SK-N-MC (cell line): ENCODE results near the gene SARDH.
"Not testable (repeated sequence)": the region's sequence is repeated elsewhere in the genome, so short reads cannot be mapped to it uniquely, and the experiment has no call there.

Experiments
- DNase-seq: peaks from one replicate; pipeline ENCODE4 v3.0.0-alpha.2; 2011; ENCODE audit warnings: low read depth, low spot score
- H3K27ac ChIP-seq: fragments of 200-600 bp; sonication (generic); 2 replicates; pipeline ENCODE4 v1.5.1; 2016; ENCODE audit warnings: mixed run types
- H3K36me3 ChIP-seq: fragments of 200-600 bp; sonication (generic); 2 replicates; pipeline ENCODE4 v1.6.1; 2017; ENCODE audit warnings: antibody characterized with exemption, low read length, mixed read lengths; ENCODE audit not compliant: insufficient read depth
- H3K4me3 ChIP-seq: fragments of 200-600 bp; sonication (generic); 2 replicates; pipeline ENCODE4 v1.5.1; 2016
- H3K9ac ChIP-seq: fragments of 200-600 bp; sonication (generic); 2 replicates; pipeline ENCODE4 v1.8.0; 2017; ENCODE audit warnings: mixed run types, mixed read lengths; ENCODE audit not compliant: insufficient read length
- H3K9me3 ChIP-seq: fragments of 200-600 bp; sonication (generic); 2 replicates; pipeline ENCODE4 v1.6.1; 2017; ENCODE audit warnings: low read depth, mild to moderate bottlenecking, antibody characterized with exemption, low read length, moderate library complexity, mixed read lengths
- EZH2 ChIP-seq: fragments of 200-600 bp; sonication (generic); IDR thresholded peaks from one replicate; pipeline ENCODE4 v1.6.1; 2017; ENCODE audit warnings: antibody characterized with exemption
- FOXP2 ChIP-seq: optimal IDR thresholded peaks from 2 replicates; pipeline ENCODE3; 2011; ENCODE audit warnings: mild to moderate bottlenecking, moderate library complexity; ENCODE audit not compliant: insufficient read depth; ENCODE audit errors: extremely low read length, control extremely low read depth
- POLR2AphosphoS5 ChIP-seq: IDR thresholded peaks from 2 replicates; pipeline ENCODE4 v1.6.1; 2012; ENCODE audit warnings: mild to moderate bottlenecking, low read depth, low read length, borderline replicate concordance

The SARDH gene

GRCh38 chr9:133771486-133772482 lies 33.6 kb upstream of the SARDH start:
- Histone ChIP-seq H3K27ac (no peak overlapping the region), H3K4me3 (no peak overlapping the region), H3K9ac (no peak overlapping the region), H3K9me3 (no peaks in the 10 kb centered on the region; the same call in 1 of the 2 replicates), H3K36me3 (no peaks in the 10 kb centered on the region; the same call in 1 of the 2 replicates)
- TF ChIP-seq EZH2 (no peak), FOXP2 (no peak), POLR2AphosphoS5 (no peak)
- no peak for DNase-seq

- H3K9me3 ChIP-seq: no peaks in the 10 kb centered on the region; the same call in 1 of the 2 replicates
- no peak for DNase-seq
- H3K9ac ChIP-seq: no peak overlapping the region
- H3K27ac ChIP-seq: no peak overlapping the region
- no peak overlapping the region for H3K4me3 ChIP-seq
- no peaks in the 10 kb centered on the region; the same call in 1 of the 2 replicates for H3K36me3 ChIP-seq
- TF ChIP-seq EZH2 (no peak), FOXP2 (no peak), POLR2AphosphoS5 (no peak)
Measured at GRCh38 chr9:133770076-133770777, 32.1 kb upstream of the SARDH start.

- H3K27ac ChIP-seq: no peak overlapping the region
- TF ChIP-seq EZH2 (no peak), POLR2AphosphoS5 (no peak), FOXP2 (no peak)
- H3K36me3 ChIP-seq: no peaks in the 10 kb centered on the region; the same call in 1 of the 2 replicates
- H3K9me3 ChIP-seq: no peaks in the 10 kb centered on the region; the same call in 1 of the 2 replicates
- H3K4me3 ChIP-seq: no peak overlapping the region
- DNase-seq: no peak
- H3K9ac ChIP-seq: no peak overlapping the region
Measured at GRCh38 chr9:133769511-133770075, 31.4 kb upstream of the SARDH start.

GRCh38 chr9:133768859-133769510 lies 30.8 kb upstream of the SARDH start:
- H3K9ac ChIP-seq: no peak overlapping the region
- TF ChIP-seq POLR2AphosphoS5: no peak
- no peak for TF ChIP-seq FOXP2
- no peak for TF ChIP-seq EZH2
- no peak overlapping the region for H3K4me3 ChIP-seq
- H3K27ac ChIP-seq: no peak overlapping the region
- no peaks in the 10 kb centered on the region; the same call in 1 of the 2 replicates for H3K36me3 ChIP-seq
- H3K9me3 ChIP-seq: no peaks in the 10 kb centered on the region; the same call in 1 of the 2 replicates
- no peak for DNase-seq

GRCh38 chr9:133768371-133768858 lies 30.3 kb upstream of the SARDH start:
- Histone ChIP-seq H3K36me3 (no peaks in the 10 kb centered on the region; the same call in 1 of the 2 replicates), H3K9ac (no peak overlapping the region), H3K9me3 (no peaks in the 10 kb centered on the region; the same call in 1 of the 2 replicates), H3K27ac (no peak overlapping the region), H3K4me3 (no peak overlapping the region)
- DNase-seq: no peak
- TF ChIP-seq POLR2AphosphoS5: no peak
- no peak for TF ChIP-seq FOXP2
- no peak for TF ChIP-seq EZH2

GRCh38 chr9:133767625-133768024 lies 29.5 kb upstream of the SARDH start:
- Histone ChIP-seq H3K9ac (no peak overlapping the region), H3K27ac (no peak overlapping the region), H3K4me3 (no peak overlapping the region), H3K9me3 (no peaks in the 10 kb centered on the region; the same call in 1 of the 2 replicates), H3K36me3 (no peaks in the 10 kb centered on the region; the same call in 1 of the 2 replicates)
- TF ChIP-seq EZH2: no peak
- TF ChIP-seq FOXP2: no peak
- TF ChIP-seq POLR2AphosphoS5: no peak
- DNase-seq: no peak

GRCh38 chr9:133767008-133767407 lies 28.9 kb upstream of the SARDH start:
- no peak overlapping the region for H3K27ac ChIP-seq
- no peaks in the 10 kb centered on the region; the same call in 1 of the 2 replicates for H3K9me3 ChIP-seq
- DNase-seq: no peak
- TF ChIP-seq FOXP2 (no peak), POLR2AphosphoS5 (no peak), EZH2 (no peak)
- no peaks in the 10 kb centered on the region; the same call in 1 of the 2 replicates for H3K36me3 ChIP-seq
- H3K9ac ChIP-seq: no peak overlapping the region
- H3K4me3 ChIP-seq: no peak overlapping the region

- not testable (repeated sequence) for H3K4me3 ChIP-seq, DNase-seq, H3K9ac ChIP-seq, H3K36me3 ChIP-seq, H3K27ac ChIP-seq, H3K9me3 ChIP-seq
Measured at GRCh38 chr9:133766234-133766633, 28.1 kb upstream of the SARDH start.
